ENCODE data around the gene RANBP10. TPM values are rescaled to one million over a fixed set of nuclear protein-coding genes. Genes with fewer than 3 reads are reported as not detected.

Gene RANBP10
- total and polyA plus RNA-seq, 2 of the 8 experiments (the other 6 are each of a cell fraction or from before 2014, with no cell fraction given) = 14.2 to 16.8 TPM

GRCh38 chr16:67833415-67834241 is 27.3 kb upstream of the RANBP10 start (continued):
- TF ChIP-seq TBP (IDR thresholded peaks at IDR 0.05; ENCODE audit: low read depth, low read length) = peak; percentile 89
- TF ChIP-seq CBX5 (IDR thresholded peaks at IDR 0.05; ENCODE audit: low read depth, low read length) = no peak
- no peak for TF ChIP-seq EZH2 (IDR thresholded peaks at IDR 0.05; ENCODE audit: low read depth, low read length, severe bottlenecking)
- peak; percentile 90 for TF ChIP-seq TAF1 (IDR thresholded peaks at IDR 0.05; ENCODE audit: low read depth, low read length)
- peak; percentile 90 for TF ChIP-seq SIX5 (IDR thresholded peaks at IDR 0.05; ENCODE audit: low read depth, low read length)
- TF ChIP-seq RFX5 (IDR thresholded peaks at IDR 0.05; ENCODE audit: borderline replicate concordance, low read depth, low read length) = no peak
- TF ChIP-seq, protein P1, sequence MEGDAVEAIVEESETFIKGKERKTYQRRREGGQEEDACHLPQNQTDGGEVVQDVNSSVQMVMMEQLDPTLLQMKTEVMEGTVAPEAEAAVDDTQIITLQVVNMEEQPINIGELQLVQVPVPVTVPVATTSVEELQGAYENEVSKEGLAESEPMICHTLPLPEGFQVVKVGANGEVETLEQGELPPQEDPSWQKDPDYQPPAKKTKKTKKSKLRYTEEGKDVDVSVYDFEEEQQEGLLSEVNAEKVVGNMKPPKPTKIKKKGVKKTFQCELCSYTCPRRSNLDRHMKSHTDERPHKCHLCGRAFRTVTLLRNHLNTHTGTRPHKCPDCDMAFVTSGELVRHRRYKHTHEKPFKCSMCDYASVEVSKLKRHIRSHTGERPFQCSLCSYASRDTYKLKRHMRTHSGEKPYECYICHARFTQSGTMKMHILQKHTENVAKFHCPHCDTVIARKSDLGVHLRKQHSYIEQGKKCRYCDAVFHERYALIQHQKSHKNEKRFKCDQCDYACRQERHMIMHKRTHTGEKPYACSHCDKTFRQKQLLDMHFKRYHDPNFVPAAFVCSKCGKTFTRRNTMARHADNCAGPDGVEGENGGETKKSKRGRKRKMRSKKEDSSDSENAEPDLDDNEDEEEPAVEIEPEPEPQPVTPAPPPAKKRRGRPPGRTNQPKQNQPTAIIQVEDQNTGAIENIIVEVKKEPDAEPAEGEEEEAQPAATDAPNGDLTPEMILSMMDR (IDR thresholded peaks at IDR 0.05; ENCODE audit: control extremely low read depth in 1 of 3, insufficient read depth in 1 of 3, low read depth in 1 of 3, low read length in 3 of 3) = peak in 1 of 3 experiments; percentile 7; a peak in 1 of 4 replicates
- no peak for TF ChIP-seq RXRA (IDR thresholded peaks at IDR 0.05; ENCODE audit: insufficient read depth, low read depth, low read length)
- no peak for TF ChIP-seq JUN (IDR thresholded peaks at IDR 0.05; ENCODE audit: low read depth, low read length)
- peak; percentile 100 for TF ChIP-seq CHD2 (IDR thresholded peaks at IDR 0.05; ENCODE audit: low read length)
- no peak for TF ChIP-seq RAD21 (IDR thresholded peaks at IDR 0.05 in 1 of 2, conservative IDR thresholded peaks at IDR 0.05 in 1 of 2; ENCODE audit: low read depth in 2 of 2, low read length in 2 of 2)
- TF ChIP-seq YY1 (IDR thresholded peaks at IDR 0.05; ENCODE audit: low read depth, low read length) = peak; percentile 88
- TF ChIP-seq FOSL1 (IDR thresholded peaks at IDR 0.05; ENCODE audit: insufficient read depth, low read depth, low read length) = no peak
- no peak for TF ChIP-seq SAP30 (IDR thresholded peaks at IDR 0.05; ENCODE audit: insufficient read depth, insufficient replicate concordance, low read length)
- no peak for TF ChIP-seq CHD1 (IDR thresholded peaks at IDR 0.05; ENCODE audit: low read depth, low read length)
- peak in 1 of 2 experiments; percentile 84; a peak in 2 of 3 replicates for TF ChIP-seq POLR2A (IDR thresholded peaks at IDR 0.05; ENCODE audit: control extremely low read depth in 1 of 2, low read depth in 2 of 2, low read length in 2 of 2)
- peak; percentile 87 to 89 for TF ChIP-seq SIN3A (conservative IDR thresholded peaks at IDR 0.05 in 1 of 2, IDR thresholded peaks at IDR 0.05 in 1 of 2; ENCODE audit: low read depth in 1 of 2, low read length in 2 of 2)
- no peak for TF ChIP-seq NRF1 (IDR thresholded peaks at IDR 0.05; ENCODE audit: low read depth, low read length)
- no peak for TF ChIP-seq SIRT6 (IDR thresholded peaks at IDR 0.05; ENCODE audit: low read length)
- peak; percentile 76 for TF ChIP-seq KDM4A (IDR thresholded peaks at IDR 0.05; ENCODE audit: low read depth, low read length, severe bottlenecking)
